ENCODE data around the gene PM20D1.

PM20D1 gene

DNA sequence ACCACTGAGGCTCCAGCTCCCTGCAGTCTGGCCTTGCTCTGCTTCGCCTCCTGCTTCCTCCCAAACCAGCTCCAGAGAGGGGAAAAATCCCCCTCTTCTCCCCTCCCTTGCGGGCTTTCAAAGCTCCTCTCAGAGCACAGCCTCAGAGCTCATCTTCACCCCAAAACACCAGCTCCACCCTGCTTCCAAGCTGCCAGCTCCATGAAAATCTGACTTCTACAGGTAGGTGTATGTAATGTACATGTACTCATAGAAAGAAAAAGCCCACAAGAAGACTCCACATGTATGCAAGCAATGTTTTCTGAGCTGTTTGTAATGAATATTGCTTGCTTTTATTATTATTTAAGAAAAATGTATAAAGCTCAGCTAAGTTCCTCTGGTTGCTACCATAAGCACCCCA lies 45.3 kb downstream of the PM20D1 start:
- TF ChIP-seq, protein P1, sequence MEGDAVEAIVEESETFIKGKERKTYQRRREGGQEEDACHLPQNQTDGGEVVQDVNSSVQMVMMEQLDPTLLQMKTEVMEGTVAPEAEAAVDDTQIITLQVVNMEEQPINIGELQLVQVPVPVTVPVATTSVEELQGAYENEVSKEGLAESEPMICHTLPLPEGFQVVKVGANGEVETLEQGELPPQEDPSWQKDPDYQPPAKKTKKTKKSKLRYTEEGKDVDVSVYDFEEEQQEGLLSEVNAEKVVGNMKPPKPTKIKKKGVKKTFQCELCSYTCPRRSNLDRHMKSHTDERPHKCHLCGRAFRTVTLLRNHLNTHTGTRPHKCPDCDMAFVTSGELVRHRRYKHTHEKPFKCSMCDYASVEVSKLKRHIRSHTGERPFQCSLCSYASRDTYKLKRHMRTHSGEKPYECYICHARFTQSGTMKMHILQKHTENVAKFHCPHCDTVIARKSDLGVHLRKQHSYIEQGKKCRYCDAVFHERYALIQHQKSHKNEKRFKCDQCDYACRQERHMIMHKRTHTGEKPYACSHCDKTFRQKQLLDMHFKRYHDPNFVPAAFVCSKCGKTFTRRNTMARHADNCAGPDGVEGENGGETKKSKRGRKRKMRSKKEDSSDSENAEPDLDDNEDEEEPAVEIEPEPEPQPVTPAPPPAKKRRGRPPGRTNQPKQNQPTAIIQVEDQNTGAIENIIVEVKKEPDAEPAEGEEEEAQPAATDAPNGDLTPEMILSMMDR (IDR thresholded peaks at IDR 0.05; ENCODE audit: borderline replicate concordance, control extremely low read depth, extremely low read depth, insufficient read depth, missing control alignments): no peak
- in situ Hi-C loops (cut with MboI; ENCODE audit: low sequenced_read_pairs, unreplicated experiment): no loop called here
- DNase-seq (ENCODE audit: low spot score): no peak

DNA sequence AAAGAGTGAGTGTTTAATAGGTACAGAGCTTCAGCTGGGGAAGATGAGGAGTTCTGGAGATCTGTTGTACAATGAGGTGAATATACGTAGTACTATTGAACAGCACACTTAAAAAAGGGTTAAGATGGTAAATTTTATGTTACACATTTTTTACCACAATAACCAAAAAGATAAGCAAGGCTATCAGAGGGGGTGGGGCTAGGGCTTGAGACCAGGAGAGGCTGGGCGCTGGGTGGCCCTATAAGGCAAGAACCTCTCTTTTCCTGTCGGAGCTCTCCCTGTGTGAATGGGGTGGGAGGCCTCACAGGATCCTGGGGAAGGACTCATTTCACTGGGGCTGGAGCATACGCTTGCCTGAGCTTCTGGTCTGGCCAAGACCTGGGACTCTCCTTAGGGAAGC lies 45.9 kb downstream of the PM20D1 start:
- no peak for DNase-seq (ENCODE audit: low spot score)
- TF ChIP-seq, protein P1 (IDR thresholded peaks at IDR 0.05; ENCODE audit: borderline replicate concordance, control extremely low read depth, extremely low read depth, insufficient read depth, missing control alignments): no peak
- in situ Hi-C loops (cut with MboI; ENCODE audit: low sequenced_read_pairs, unreplicated experiment): no loop called here

DNA sequence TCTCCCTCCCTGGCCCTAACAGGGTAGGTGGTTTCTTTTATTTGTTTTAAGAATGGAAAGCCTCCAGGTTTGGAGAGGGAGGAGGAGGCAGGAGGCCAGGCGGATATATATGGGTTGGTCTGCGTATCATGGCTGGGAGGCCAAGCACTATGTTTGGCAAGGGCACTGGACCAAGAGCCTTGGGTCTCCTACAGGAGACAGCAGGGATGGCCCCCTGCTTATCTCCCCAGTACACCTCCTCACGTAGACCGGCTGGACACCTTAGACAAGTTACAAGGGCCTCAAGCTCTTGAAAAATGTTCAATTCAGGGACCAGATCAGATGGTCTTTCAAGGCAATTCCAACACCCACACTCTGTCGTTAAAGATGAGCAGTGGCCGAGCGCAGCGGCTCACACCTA lies 47.9 kb downstream of the PM20D1 start:
- TF ChIP-seq, protein P1 (IDR thresholded peaks at IDR 0.05; ENCODE audit: borderline replicate concordance, control extremely low read depth, extremely low read depth, insufficient read depth, missing control alignments): no peak
- in situ Hi-C loops (cut with MboI; ENCODE audit: low sequenced_read_pairs, unreplicated experiment): no loop called here
- no peak for DNase-seq (ENCODE audit: low spot score)

DNA sequence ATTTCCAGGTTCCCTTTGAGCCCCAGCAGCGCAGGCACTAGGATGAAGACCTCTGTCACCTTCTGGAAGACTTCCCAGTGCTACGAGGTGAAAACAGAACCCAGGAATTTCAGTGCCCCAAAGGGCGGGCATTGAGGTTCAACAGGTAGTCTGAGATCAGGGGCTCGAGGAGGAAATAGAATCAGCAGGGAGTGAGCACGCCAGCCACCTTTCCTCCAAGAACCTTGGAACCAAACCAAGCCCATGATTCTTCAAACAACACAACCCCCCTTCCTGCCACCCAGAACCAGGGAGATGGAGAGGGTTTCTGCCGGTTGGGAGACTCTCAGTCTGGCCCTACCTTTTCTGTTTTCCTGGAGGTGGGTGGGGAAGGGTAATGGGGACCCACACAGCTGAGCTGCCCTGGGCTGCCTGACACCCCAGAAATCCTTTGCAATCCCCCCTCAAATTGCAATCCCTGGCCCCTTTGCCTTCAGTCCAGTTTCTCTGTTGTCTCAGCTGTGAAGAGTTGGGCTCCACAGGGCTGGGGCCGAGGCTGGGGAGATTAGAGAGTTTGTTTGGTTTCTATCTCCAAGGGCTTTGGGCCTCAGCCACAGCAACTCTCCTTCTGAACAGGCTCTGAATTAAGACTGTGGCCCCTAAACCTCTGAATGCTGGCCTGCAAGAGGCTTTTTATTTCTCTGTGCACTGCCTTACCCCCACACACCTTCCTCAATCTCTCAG lies 48.8 kb downstream of the PM20D1 start:
- TF ChIP-seq, protein P1 (IDR thresholded peaks at IDR 0.05; ENCODE audit: borderline replicate concordance, control extremely low read depth, extremely low read depth, insufficient read depth, missing control alignments): no peak
- in situ Hi-C loops (cut with MboI; ENCODE audit: low sequenced_read_pairs, unreplicated experiment): no loop called here
- DNase-seq (ENCODE audit: low spot score): no peak

DNA sequence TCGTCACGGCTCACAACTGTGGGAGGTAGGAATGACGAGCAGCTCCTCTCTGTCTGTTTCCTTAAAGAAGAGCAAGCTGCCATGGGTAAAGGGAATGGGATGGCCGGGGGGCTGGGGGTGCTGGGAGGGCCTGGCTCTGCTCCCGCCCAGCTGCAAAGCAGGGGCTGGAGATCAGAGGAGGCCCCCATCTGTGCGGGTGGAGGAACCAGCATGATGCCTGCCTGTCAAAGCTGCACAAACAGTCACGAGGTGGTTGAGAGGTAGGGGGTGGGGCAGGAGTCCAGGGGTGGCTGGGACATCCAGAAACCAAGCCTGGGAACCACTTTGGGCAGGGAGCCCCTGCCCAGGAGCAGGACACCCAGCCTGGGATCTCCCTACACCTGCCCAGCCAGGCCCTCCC lies 49.5 kb downstream of the PM20D1 start:
- in situ Hi-C loops (cut with MboI; ENCODE audit: low sequenced_read_pairs, unreplicated experiment): no loop called here

DNA sequence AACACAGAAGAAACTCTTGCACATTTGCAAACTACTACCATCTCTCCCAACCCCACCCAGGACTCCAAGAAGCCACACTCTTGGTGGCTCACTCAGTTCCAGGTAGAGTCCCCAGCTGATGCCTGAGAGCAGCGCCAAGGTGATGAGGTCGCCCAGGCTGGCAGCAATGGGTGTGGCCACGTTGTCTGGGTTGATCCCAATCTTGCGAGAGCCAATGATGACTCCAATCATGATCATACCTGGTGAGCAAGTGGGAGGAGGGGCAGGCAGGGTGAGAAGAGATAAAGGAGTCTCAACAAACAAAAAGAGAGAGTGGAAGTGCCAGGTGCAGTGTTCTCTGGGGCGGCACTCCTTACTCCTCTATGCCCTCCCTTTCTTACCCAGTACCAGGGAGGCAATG lies 51.4 kb downstream of the PM20D1 start:
- in situ Hi-C loops (cut with MboI; ENCODE audit: low sequenced_read_pairs, unreplicated experiment): loop anchor here (10.0 to 25.0 kb wide), 3 partner anchors 116 to 314 kb away; partner anchors contain the start of gene AVPR1B
- no peak for DNase-seq (ENCODE audit: low spot score)
- TF ChIP-seq, protein P1 (IDR thresholded peaks at IDR 0.05; ENCODE audit: borderline replicate concordance, control extremely low read depth, extremely low read depth, insufficient read depth, missing control alignments): no peak

More for the DNA sequence above, 49.5 kb downstream of the PM20D1 start:
- no peak for DNase-seq (ENCODE audit: low spot score)
- TF ChIP-seq, protein P1 (IDR thresholded peaks at IDR 0.05; ENCODE audit: borderline replicate concordance, control extremely low read depth, extremely low read depth, insufficient read depth, missing control alignments): no peak
